Measurements from ENCODE around the gene PCDHGA10.

DNA sequence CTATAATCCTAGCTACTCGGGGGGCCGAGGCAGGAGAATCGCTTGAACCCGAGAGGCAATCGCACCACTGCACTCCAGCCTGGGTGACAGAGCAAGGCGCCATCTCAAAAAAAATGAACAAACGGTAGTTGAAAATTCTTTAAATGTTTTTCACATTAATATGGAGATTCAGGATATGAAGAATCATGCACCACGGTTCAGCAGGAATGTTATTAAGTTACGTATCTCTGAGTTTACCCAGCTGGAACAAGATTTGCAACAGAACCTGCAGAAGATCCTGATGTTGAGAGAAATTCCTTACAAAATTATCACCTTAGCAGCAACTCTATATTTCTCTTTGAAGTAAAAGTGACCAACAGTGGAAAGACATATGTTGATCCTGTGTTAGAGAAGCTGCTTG is 27.6 kb downstream of the PCDHGA10 start:
- TF ChIP-seq, protein P1, sequence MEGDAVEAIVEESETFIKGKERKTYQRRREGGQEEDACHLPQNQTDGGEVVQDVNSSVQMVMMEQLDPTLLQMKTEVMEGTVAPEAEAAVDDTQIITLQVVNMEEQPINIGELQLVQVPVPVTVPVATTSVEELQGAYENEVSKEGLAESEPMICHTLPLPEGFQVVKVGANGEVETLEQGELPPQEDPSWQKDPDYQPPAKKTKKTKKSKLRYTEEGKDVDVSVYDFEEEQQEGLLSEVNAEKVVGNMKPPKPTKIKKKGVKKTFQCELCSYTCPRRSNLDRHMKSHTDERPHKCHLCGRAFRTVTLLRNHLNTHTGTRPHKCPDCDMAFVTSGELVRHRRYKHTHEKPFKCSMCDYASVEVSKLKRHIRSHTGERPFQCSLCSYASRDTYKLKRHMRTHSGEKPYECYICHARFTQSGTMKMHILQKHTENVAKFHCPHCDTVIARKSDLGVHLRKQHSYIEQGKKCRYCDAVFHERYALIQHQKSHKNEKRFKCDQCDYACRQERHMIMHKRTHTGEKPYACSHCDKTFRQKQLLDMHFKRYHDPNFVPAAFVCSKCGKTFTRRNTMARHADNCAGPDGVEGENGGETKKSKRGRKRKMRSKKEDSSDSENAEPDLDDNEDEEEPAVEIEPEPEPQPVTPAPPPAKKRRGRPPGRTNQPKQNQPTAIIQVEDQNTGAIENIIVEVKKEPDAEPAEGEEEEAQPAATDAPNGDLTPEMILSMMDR (IDR thresholded peaks at IDR 0.05) = no peak
- TF ChIP-seq SMC3 (IDR thresholded peaks at IDR 0.05; ENCODE audit: low read depth, low read length) (no peak), EP300 (IDR thresholded peaks at IDR 0.05; ENCODE audit: borderline replicate concordance in 1 of 2, low read depth in 1 of 2, low read length in 1 of 2) (no peak), RAD21 (IDR thresholded peaks at IDR 0.05; ENCODE audit: low read length) (no peak), FOSL2 (IDR thresholded peaks at IDR 0.05; ENCODE audit: borderline replicate concordance, low read depth) (no peak), TAF1 (IDR thresholded peaks at IDR 0.05; ENCODE audit: borderline replicate concordance, low read depth, low read length) (no peak), SIN3A (IDR thresholded peaks at IDR 0.05; ENCODE audit: borderline replicate concordance, low read depth, low read length) (no peak)
- TF ChIP-seq, protein P2, sequence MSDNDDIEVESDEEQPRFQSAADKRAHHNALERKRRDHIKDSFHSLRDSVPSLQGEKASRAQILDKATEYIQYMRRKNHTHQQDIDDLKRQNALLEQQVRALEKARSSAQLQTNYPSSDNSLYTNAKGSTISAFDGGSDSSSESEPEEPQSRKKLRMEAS (IDR thresholded peaks at IDR 0.05; ENCODE audit: low read depth) = no peak
- TF ChIP-seq, protein P3, sequence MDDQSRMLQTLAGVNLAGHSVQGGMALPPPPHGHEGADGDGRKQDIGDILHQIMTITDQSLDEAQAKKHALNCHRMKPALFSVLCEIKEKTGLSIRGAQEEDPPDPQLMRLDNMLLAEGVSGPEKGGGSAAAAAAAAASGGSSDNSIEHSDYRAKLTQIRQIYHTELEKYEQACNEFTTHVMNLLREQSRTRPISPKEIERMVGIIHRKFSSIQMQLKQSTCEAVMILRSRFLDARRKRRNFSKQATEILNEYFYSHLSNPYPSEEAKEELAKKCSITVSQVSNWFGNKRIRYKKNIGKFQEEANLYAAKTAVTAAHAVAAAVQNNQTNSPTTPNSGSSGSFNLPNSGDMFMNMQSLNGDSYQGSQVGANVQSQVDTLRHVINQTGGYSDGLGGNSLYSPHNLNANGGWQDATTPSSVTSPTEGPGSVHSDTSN (IDR thresholded peaks at IDR 0.05) = no peak
- TF ChIP-seq, protein P4, sequence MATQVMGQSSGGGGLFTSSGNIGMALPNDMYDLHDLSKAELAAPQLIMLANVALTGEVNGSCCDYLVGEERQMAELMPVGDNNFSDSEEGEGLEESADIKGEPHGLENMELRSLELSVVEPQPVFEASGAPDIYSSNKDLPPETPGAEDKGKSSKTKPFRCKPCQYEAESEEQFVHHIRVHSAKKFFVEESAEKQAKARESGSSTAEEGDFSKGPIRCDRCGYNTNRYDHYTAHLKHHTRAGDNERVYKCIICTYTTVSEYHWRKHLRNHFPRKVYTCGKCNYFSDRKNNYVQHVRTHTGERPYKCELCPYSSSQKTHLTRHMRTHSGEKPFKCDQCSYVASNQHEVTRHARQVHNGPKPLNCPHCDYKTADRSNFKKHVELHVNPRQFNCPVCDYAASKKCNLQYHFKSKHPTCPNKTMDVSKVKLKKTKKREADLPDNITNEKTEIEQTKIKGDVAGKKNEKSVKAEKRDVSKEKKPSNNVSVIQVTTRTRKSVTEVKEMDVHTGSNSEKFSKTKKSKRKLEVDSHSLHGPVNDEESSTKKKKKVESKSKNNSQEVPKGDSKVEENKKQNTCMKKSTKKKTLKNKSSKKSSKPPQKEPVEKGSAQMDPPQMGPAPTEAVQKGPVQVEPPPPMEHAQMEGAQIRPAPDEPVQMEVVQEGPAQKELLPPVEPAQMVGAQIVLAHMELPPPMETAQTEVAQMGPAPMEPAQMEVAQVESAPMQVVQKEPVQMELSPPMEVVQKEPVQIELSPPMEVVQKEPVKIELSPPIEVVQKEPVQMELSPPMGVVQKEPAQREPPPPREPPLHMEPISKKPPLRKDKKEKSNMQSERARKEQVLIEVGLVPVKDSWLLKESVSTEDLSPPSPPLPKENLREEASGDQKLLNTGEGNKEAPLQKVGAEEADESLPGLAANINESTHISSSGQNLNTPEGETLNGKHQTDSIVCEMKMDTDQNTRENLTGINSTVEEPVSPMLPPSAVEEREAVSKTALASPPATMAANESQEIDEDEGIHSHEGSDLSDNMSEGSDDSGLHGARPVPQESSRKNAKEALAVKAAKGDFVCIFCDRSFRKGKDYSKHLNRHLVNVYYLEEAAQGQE (IDR thresholded peaks at IDR 0.05; ENCODE audit: low read depth, low read length) = no peak

Data from SK-N-SH (cell line).